MM.1S (cell line): Measurements from ENCODE around the gene PCMTD2.

ENCODE experiments used
- DNase-seq: peaks from one replicate; pipeline ENCODE4 v3.0.0-alpha.2; 2015
- H2AFZ ChIP-seq: fragments of 300-600 bp; sonication (generic); 2 replicates; pipeline ENCODE4 v1.6.0; 2016; ENCODE audit warnings: antibody characterized with exemption, low read length
- H3F3A ChIP-seq: fragments of 300-600 bp; sonication (generic); 2 replicates; pipeline ENCODE4 v1.6.1; 2016; ENCODE audit warnings: mild to moderate bottlenecking, antibody characterized with exemption, low read length, moderate library complexity, mixed read lengths; ENCODE audit not compliant: insufficient read depth
- H3K27ac ChIP-seq: fragments of 300-600 bp; sonication (generic); 2 replicates; pipeline ENCODE4 v1.5.1; 2016; ENCODE audit warnings: mild to moderate bottlenecking, low read length
- H3K27me3 ChIP-seq: fragments of 300-600 bp; sonication (generic); replicated peaks from 2 replicates; pipeline ENCODE4 v1.6.0; 2016; ENCODE audit warnings: low read length; ENCODE audit not compliant: insufficient read depth
- H3K36me3 ChIP-seq: fragments of 300-600 bp; sonication (generic); replicated peaks from 2 replicates; pipeline ENCODE4 v1.6.1; 2016; ENCODE audit warnings: mild to moderate bottlenecking, low read length, mixed read lengths; ENCODE audit not compliant: insufficient read depth
- H3K4me1 ChIP-seq: fragments of 300-600 bp; sonication (generic); 2 replicates; pipeline ENCODE4 v1.6.1; 2016; ENCODE audit warnings: low read length, mixed read lengths
- H3K4me2 ChIP-seq: fragments of 300-600 bp; sonication (generic); 2 replicates; pipeline ENCODE4 v1.6.0; 2016; ENCODE audit warnings: low read depth, low read length
- H3K4me3 ChIP-seq: fragments of 300-600 bp; sonication (generic); 2 replicates; pipeline ENCODE4 v1.5.1; 2016; ENCODE audit warnings: low read length, mixed read lengths
- H3K79me2 ChIP-seq: fragments of 300-600 bp; sonication (generic); 2 replicates; pipeline ENCODE4 v1.6.1; 2016; ENCODE audit warnings: mixed run types, low read length, mixed read lengths
- H3K9ac ChIP-seq: fragments of 300-600 bp; sonication (generic); 2 replicates; pipeline ENCODE4 v1.6.1; 2016; ENCODE audit warnings: low read length, mixed read lengths
- H3K9me2 ChIP-seq: fragments of 300-600 bp; sonication (generic); replicated peaks from 2 replicates; pipeline ENCODE4 v1.6.1; 2016; ENCODE audit warnings: mild to moderate bottlenecking, low read length, mixed read lengths; ENCODE audit not compliant: insufficient read depth
- H3K9me3 ChIP-seq: fragments of 300-600 bp; sonication (generic); replicated peaks from 2 replicates; pipeline ENCODE4 v1.6.1; 2016; ENCODE audit warnings: mild to moderate bottlenecking, low read length, mixed read lengths; ENCODE audit not compliant: insufficient read depth
- H4K20me1 ChIP-seq: fragments of 300-600 bp; sonication (generic); 2 replicates; pipeline ENCODE4 v1.6.1; 2016; ENCODE audit warnings: mild to moderate bottlenecking, low read length, moderate library complexity, mixed read lengths; ENCODE audit not compliant: insufficient read depth
- CTCF ChIP-seq: fragments of 300-600 bp; sonication (generic); IDR thresholded peaks from 2 replicates; pipeline ENCODE4 v1.5.1; 2016; ENCODE audit warnings: antibody characterized with exemption, low read length, mixed read lengths
- EZH2 ChIP-seq: fragments of 300-600 bp; sonication (generic); optimal IDR thresholded peaks from 2 replicates; pipeline ENCODE3; 2017; ENCODE audit warnings: low read depth, mild to moderate bottlenecking, antibody characterized with exemption, low read length, mixed read lengths
- EZH2phosphoT487 ChIP-seq: fragments of 300-600 bp; sonication (generic); IDR thresholded peaks from 2 replicates; pipeline ENCODE4 v1.6.1; 2018; ENCODE audit warnings: antibody characterized with exemption, low read length

Gene PCMTD2

GRCh38 chr20:64255361-64256281 is at the start of gene PCMTD2:
Gene PCMTD2 (plus strand): TSS chr20:64255748. CDS start chr20:64259966, 4,218 bp downstream.
- Histone ChIP-seq H2AFZ (peak within 1 kb of the TSS; percentile 97), H3K4me3 (peak within 1 kb of the TSS; percentile 88), H3K27ac (peak within 1 kb of the TSS; percentile 46; the same call in 1 of the 2 replicates)

GRCh38 chr20:64206614-64207013 is 48.9 kb upstream of the PCMTD2 start:
- no peaks in the 10 kb centered on the region for H3F3A ChIP-seq
- no peak for TF ChIP-seq EZH2
- TF ChIP-seq EZH2phosphoT487, result no peak
- no peak for TF ChIP-seq CTCF
- no peaks in the 10 kb centered on the region for H4K20me1 ChIP-seq
- H3K36me3 ChIP-seq, result no peaks in the 10 kb centered on the region
- peaks cover 99% of the 10 kb centered on the region for H3K27me3 ChIP-seq
- H3K4me3 ChIP-seq, result no peak overlapping the region
- H3K4me2 ChIP-seq, result peak overlapping the region; percentile 34
- no peak for DNase-seq
- H3K4me1 ChIP-seq, result no peaks in the 10 kb centered on the region
- H2AFZ ChIP-seq, result no peak overlapping the region
- no peaks in the 10 kb centered on the region for H3K9me3 ChIP-seq
- H3K79me2 ChIP-seq, result no peaks in the 10 kb centered on the region
- no peaks in the 10 kb centered on the region for H3K9me2 ChIP-seq
- no peak overlapping the region for H3K9ac ChIP-seq
- no peak overlapping the region for H3K27ac ChIP-seq

More at GRCh38 chr20:64255361-64256281, at the start of gene PCMTD2:
- Histone ChIP-seq H3K36me3 (no peaks in the 10 kb centered on the region), H3K9me3 (no peaks in the 10 kb centered on the region), H3K4me1 (peaks cover 5% of the 10 kb centered on the region), H3K79me2 (peaks cover 32% of the 10 kb centered on the region), H3F3A (no peaks in the 10 kb centered on the region), H3K9ac (peak within 1 kb of the TSS; percentile 71), H3K9me2 (no peaks in the 10 kb centered on the region), H3K27me3 (peaks cover 13% of the 10 kb centered on the region), H3K4me2 (peak within 1 kb of the TSS; percentile 96), H4K20me1 (no peaks in the 10 kb centered on the region)
- DNase-seq, result peak; percentile 90
- TF ChIP-seq CTCF (peak; percentile 13; the same call in 1 of the 2 replicates), EZH2phosphoT487 (no peak)

- Histone ChIP-seq H3K36me3 (no peaks in the 10 kb centered on the region), H3K4me2 (no peak overlapping the region)
Measured at GRCh38 chr20:64207641-64208590, 47.6 kb upstream of the PCMTD2 start.

More at GRCh38 chr20:64207641-64208590, 47.6 kb upstream of the PCMTD2 start:
- DNase-seq, result no peak
- TF ChIP-seq EZH2phosphoT487 (no peak), EZH2 (no peak), CTCF (no peak)
- H3K79me2 ChIP-seq, result no peaks in the 10 kb centered on the region
- no peaks in the 10 kb centered on the region for H3K4me1 ChIP-seq
- H4K20me1 ChIP-seq, result no peaks in the 10 kb centered on the region
- no peak overlapping the region for H3K27ac ChIP-seq
- H2AFZ ChIP-seq, result no peak overlapping the region
- no peaks in the 10 kb centered on the region for H3F3A ChIP-seq
- no peak overlapping the region for H3K4me3 ChIP-seq
- peaks cover 97% of the 10 kb centered on the region for H3K27me3 ChIP-seq
- H3K9me3 ChIP-seq, result no peaks in the 10 kb centered on the region
- no peak overlapping the region for H3K9ac ChIP-seq
- no peaks in the 10 kb centered on the region for H3K9me2 ChIP-seq
